ENCODE measurements around the gene ANO3. TPM values are rescaled to one million over a fixed set of nuclear protein-coding genes. Genes with fewer than 3 reads are reported as not detected.

ANO3 gene
- total and polyA plus RNA-seq, 2 donors (not counting 3 experiments of a cell fraction or from before 2014, with no cell fraction given) = not detected

GRCh38 chr11:26608507-26609146, 276.7 kb downstream of the ANO3 start:
- DNase-seq (ENCODE audit: low read depth, low spot score) (no peak), FAIRE-seq (no peak)
- Histone ChIP-seq H3K9me3 (replicated peaks; ENCODE audit: control insufficient read depth, insufficient read depth, low read length) (no peaks in the 10 kb centered on the region), H3K79me2 (ENCODE audit: control insufficient read depth, insufficient read depth, low read length) (no peaks in the 10 kb centered on the region), H3K9me1 (replicated peaks; ENCODE audit: control insufficient read depth, extremely low read depth, insufficient read depth, low read length) (no peaks in the 10 kb centered on the region), H2AFZ (ENCODE audit: low read depth, low read length) (no peak overlapping the region), H4K20me1 (replicated peaks; ENCODE audit: control insufficient read depth, extremely low read depth, insufficient read depth, low read length) (no peaks in the 10 kb centered on the region), H3K27ac (ENCODE audit: insufficient read depth, low read depth, low read length) (no peak overlapping the region), H3K36me3 (ENCODE audit: control insufficient read depth in 2 of 2, extremely low read depth in 1 of 2, insufficient read depth in 2 of 2, low read length in 2 of 2) (no peaks in the 10 kb centered on the region), H3K4me1 (ENCODE audit: control insufficient read depth, extremely low read depth, insufficient read depth, low read length) (no peaks in the 10 kb centered on the region), H3K4me2 (ENCODE audit: insufficient read depth, low read length) (no peak overlapping the region), H3K9ac (replicated peaks; ENCODE audit: extremely low read depth, insufficient read depth, low read length) (no peak overlapping the region), H3K4me3 (replicated peaks in 1 of 3; ENCODE audit: insufficient read depth in 1 of 3, low read depth in 1 of 3, low read length in 3 of 3) (no peak overlapping the region), H3K27me3 (ENCODE audit: control insufficient read depth in 2 of 2, insufficient read depth in 2 of 2, low read length in 2 of 2) (no peaks in the 10 kb centered on the region)
- dilution Hi-C loops (cut with MboI; ENCODE audit: extremely low pct_ligation_motif_present, low sequenced_read_pairs) = no loop called here
- TF ChIP-seq JUN (IDR thresholded peaks at IDR 0.05; ENCODE audit: borderline replicate concordance, insufficient read depth, insufficient read length, low read depth) (no peak), FOS (IDR thresholded peaks at IDR 0.05; ENCODE audit: borderline replicate concordance, insufficient read depth, low read length) (no peak), POLR2A (IDR thresholded peaks at IDR 0.05; ENCODE audit: low read depth, low read length) (no peak), CTCF (IDR thresholded peaks at IDR 0.05; ENCODE audit: extremely low read depth in 1 of 2, insufficient read depth in 1 of 2, low read depth in 1 of 2, low read length in 2 of 2) (no peak), MYC (IDR thresholded peaks at IDR 0.05; ENCODE audit: low read depth, low read length) (no peak), EZH2 (IDR thresholded peaks at IDR 0.05; ENCODE audit: borderline replicate concordance, low read depth, low read length, severe bottlenecking) (no peak), POLR2AphosphoS5 (IDR thresholded peaks at IDR 0.05; ENCODE audit: insufficient read depth, low read depth, low read length) (no peak), GATA2 (IDR thresholded peaks at IDR 0.05; ENCODE audit: insufficient read depth, insufficient read length, low read depth, low read length) (no peak)
- TF ChIP-seq, protein P1, sequence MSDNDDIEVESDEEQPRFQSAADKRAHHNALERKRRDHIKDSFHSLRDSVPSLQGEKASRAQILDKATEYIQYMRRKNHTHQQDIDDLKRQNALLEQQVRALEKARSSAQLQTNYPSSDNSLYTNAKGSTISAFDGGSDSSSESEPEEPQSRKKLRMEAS (IDR thresholded peaks at IDR 0.05; ENCODE audit: insufficient read depth, insufficient read length) = no peak
- POLR2A ChIA-PET = no interaction called here
- CTCF ChIA-PET = no interaction called here
- intact Hi-C loops (cut with micrococcal nuclease) = no loop called here
- no TSS peak for BruUV-seq (replicated peaks)

Measured in endothelial cell of umbilical vein (primary cell).